ENCODE data around the gene AVL9. TPM values are rescaled to one million over a fixed set of nuclear protein-coding genes. Genes with fewer than 3 reads are reported as not detected.

The AVL9 gene
- total and polyA plus RNA-seq, 2 of the 13 experiments (the other 11 are each of a cell fraction or from before 2014, with no cell fraction given): 29.9 to 48.0 TPM

GRCh38 chr7:32490127-32490796 is 5.0 kb upstream of the AVL9 start, which contains the start of gene LSM5 (continued):
- TF ChIP-seq NPAS2 (CRISPR knock-in tag; IDR thresholded peaks at IDR 0.05; ENCODE audit: borderline replicate concordance) (peak; percentile 57; the same call in 1 of the 2 replicates), ZNF160 (CRISPR knock-in tag; IDR thresholded peaks at IDR 0.05) (peak; percentile 94), ZNF577 (CRISPR knock-in tag; IDR thresholded peaks at IDR 0.05; ENCODE audit: borderline replicate concordance, low read depth) (no peak), TBP (CRISPR knock-in tag; IDR thresholded peaks at IDR 0.05) (no peak), NFAT5 (CRISPR knock-in tag; IDR thresholded peaks at IDR 0.05) (peak; percentile 92), RFX1 (IDR thresholded peaks at IDR 0.05) (no peak), ZNF75D (CRISPR knock-in tag; IDR thresholded peaks at IDR 0.05; ENCODE audit: borderline replicate concordance) (no peak), SOX6 (IDR thresholded peaks at IDR 0.05) (no peak), SOX6 (CRISPR knock-in tag; IDR thresholded peaks at IDR 0.05) (peak; percentile 81), ZNF639 (CRISPR knock-in tag; conservative IDR thresholded peaks at IDR 0.05) (peak; percentile 81), ZGPAT (CRISPR knock-in tag; IDR thresholded peaks at IDR 0.05) (peak; percentile 87)

Data from HepG2 (cell line).